Activated CD8-positive, alpha-beta memory T cell treated with anti-CD3 and anti-CD28 coated beads, Interleukin-2, amount 50 U/mL, for 24 hours (primary cell): ENCODE data around the gene UQCC2.

Experiments used
- DNase-seq: peaks from one replicate; pipeline ENCODE4 v3.0.0-alpha.2; 2020; ENCODE audit errors: extremely low read depth

UQCC2 gene

DNA sequence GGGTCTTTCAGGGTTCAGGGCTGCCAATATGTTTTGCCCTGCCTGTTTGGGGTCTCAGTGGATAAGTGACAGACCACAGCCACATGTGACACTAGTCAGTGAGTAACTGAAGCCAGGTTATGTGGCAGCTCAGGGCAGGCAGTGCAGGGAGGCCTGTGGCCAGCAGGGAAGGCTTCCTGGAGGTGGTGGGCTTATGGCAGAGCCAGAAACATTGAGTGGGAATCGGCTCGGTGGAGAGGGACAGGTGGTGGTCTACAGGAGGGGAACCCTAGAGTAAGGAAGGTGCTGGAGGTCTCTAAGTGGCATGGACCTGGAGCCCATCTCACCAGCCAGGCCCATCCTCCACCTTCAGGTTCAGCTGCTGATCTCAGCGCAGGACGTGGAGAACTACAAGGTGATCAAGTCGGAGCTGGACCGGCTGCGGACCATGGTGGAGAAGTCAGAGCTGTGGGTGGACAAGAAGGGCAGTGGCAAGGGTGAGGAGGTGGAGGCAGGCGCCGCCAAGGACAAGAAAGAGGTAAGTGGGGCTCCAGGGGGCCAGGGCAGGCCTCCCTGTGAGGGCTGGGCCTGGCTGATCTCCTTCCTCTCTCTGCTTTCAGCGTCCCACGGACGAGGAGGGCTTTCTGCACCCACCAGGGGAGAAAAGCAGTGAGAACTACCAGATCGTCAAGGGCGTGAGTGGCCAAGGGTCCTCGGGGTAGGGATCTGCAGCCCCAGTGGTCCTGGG is 34.9 kb downstream of the UQCC2 start:
- no peak for DNase-seq

- DNase-seq = no peak
These were observed 35.5 kb downstream of the UQCC2 start for GRCh38 chr6:33675968-33676367.

DNA sequence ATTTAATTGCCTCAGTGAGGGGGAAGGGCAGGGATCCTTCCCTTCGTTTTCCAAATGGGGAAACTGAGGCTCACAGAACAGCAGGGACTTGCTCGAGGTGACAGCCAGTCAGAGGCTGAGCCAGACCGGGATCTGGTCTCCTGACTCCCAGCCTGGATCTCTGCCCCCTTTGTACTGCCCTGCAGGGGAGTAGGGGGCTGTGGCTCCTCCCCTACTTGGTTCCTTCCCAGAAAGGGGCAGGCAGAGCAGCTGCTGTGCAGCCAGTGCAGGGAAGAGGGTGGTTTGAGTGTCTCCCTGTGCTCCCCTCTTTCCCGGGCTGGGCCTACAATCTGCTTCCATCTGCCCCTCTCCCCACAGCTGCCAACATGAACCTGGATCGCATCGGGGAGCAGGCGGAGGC is 37.6 kb downstream of the UQCC2 start:
- no peak for DNase-seq

GRCh38 chr6:33672808-33673207 is 38.7 kb downstream of the UQCC2 start:
- no peak for DNase-seq

DNA sequence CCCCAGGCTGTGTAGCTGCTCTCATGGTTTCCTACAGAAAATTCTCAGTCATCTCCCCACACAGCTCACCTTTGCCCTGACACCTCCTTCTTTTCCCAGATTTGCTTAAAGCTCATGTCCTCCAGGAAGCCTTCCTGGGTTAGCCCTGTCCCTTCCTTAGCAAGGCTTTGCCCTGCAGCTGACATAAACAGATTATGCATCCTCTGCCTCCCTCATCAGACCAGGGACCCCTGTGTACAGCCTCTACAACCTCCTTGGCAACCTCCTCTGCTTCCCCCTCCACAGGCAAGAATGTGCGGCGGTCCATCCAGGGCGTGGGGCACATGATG is 39.8 kb downstream of the UQCC2 start:
- no peak for DNase-seq

- no peak for DNase-seq
These were observed 40.3 kb downstream of the UQCC2 start for GRCh38 chr6:33670971-33671743.

DNA sequence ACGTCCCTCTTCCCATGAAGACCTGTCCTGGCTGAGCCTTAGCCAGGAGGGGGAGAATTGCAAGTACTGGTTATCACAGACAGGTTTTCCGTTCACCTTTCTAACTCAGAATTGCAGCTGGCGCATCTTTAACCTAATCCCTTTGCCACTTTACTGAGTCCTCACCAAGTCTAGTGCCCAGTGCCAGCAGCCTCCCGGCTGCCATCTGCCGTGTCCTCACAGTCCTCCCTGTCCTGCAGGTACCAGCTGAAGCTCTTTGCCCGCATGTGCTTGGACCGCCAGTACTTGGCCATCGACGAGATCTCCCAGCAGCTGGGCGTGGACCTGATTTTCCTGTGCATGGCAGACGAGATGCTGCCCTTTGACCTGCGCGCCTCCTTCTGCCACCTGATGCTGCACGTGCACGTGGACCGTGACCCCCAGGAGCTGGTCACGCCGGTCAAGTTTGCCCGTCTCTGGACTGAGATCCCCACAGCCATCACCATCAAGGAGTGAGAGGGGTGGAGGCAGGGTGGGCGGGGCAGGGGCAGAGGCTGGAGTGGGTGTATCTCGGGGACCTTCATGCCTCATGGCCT is 41.3 kb downstream of the UQCC2 start:
- no peak for DNase-seq

DNA sequence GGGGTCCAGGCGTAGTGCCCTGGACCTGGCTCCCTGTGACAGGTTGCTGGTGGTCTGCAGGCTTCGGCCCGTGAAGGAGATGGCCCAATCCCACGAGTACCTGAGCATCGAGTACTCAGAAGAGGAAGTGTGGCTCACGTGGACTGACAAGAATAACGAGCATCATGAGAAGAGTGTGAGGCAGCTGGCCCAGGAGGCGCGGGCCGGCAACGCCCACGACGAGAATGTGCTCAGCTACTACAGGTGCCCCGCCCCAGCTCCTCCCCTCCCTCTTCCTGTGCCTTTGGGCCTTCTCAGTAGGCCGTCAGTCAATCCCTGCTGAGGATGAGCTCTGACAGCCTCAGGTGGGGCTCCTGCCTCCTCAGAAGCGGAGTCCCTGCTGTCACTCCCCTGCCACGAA is 42.6 kb downstream of the UQCC2 start:
- no peak for DNase-seq

DNA sequence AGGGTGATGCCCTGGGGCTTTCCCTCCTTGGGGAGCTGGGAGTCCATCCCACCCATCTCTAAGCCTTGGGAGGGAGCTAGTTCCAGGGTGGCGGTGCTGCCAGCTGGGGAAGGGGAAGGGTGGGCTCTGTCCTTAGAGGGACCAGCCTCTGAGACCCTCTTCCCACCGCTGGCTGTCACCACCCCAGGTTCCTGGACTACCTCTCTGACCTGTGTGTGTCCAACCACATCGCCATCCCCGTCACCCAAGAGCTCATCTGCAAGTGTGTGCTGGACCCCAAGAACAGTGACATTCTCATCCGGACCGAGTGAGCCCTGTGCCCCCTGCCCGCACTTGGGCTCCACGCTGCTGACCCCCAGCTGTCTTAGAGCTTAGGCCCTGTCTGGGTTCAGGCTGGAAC is 43.2 kb downstream of the UQCC2 start:
- no peak for DNase-seq

DNA sequence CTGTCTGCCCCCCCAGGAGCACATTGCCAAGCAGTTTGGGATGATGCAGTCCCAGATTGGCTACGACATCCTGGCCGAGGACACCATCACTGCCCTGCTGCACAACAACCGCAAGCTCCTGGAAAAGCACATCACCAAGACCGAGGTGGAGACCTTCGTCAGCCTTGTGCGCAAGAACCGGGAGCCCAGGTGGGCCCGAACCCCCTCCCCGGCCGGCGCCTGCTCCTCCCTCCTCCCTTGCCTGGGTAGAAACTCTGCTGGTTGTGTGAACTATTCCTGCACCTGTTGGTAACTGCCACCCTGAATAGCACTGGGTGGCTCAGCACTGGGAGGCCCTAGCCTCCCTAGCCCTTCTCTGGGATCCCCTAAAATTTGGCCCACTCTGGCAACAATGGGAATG is 43.7 kb downstream of the UQCC2 start:
- no peak for DNase-seq

DNA sequence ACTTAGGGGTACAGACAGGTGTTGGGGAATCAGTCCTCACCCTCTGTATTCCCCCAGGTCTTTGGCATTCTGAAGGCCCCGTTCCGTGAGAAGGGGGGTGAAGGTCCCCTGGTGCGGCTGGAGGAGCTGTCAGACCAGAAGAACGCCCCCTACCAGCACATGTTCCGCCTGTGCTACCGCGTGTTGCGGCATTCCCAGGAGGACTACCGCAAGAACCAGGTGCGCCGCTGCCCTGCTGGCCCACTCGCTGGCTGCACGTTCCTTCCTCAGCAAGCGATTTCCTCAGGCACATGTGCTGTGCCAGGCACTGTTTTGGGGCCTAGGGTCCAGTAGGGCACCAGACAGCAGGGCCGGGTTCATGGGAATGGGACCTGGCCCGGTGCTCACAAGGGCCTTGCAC is 44.4 kb downstream of the UQCC2 start:
- DNase-seq = no peak

GRCh38 chr6:33665957-33666356 is 45.5 kb downstream of the UQCC2 start:
- no peak for DNase-seq

- no peak for DNase-seq
These were observed 46.9 kb downstream of the UQCC2 start for GRCh38 chr6:33664506-33665057.

DNA sequence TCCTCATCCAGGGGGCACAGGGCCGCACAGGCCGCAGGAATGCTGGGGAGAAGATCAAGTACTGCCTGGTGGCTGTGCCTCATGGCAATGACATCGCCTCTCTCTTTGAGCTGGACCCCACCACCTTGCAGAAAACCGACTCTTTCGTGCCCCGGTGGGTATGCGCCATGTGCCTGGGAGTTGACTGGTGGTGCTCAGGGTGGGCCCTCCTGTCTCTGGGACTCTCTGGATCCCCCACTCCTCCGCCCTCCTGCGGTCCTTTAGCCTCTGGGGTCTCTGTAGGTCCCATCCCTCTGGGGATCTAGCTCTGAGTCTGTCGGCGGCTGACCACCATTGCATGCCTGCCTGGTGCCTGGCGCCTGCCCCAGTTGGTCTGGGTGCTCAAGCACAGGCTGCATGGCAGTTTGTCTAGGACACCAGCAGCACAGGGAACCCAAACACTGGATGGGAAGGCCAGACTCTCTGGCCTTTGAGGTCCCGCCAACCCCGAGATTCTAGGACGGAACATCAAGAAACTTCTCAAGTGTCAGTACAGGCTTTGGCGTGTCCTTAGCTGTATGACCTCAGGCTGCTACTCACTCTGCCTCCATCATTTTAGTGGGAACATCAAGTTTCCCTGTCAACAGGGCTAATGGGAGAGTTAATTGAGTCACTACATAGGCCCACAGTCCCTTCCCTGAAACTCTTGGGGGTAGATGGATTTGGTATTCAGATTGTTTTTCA is 47.6 kb downstream of the UQCC2 start:
- no peak for DNase-seq

DNA sequence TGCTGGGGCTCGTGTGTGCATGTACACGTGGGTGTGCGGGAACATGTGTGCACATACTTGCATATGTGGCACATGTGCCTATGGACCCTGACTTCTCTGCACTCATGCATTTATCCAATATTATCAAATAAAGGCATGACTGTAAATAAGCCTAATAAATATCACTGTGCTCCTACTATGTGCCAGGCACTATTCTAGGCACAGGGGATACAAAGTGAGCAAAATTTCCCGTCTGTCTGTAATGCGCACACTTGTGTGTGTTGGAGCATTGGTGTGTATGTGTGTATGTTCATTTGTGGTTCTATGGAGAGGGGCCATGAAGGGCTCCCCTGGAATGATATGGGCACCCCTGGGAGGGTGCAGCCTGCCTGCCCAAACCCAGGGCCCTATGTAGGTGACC is 48.5 kb downstream of the UQCC2 start:
- DNase-seq = no peak

DNA sequence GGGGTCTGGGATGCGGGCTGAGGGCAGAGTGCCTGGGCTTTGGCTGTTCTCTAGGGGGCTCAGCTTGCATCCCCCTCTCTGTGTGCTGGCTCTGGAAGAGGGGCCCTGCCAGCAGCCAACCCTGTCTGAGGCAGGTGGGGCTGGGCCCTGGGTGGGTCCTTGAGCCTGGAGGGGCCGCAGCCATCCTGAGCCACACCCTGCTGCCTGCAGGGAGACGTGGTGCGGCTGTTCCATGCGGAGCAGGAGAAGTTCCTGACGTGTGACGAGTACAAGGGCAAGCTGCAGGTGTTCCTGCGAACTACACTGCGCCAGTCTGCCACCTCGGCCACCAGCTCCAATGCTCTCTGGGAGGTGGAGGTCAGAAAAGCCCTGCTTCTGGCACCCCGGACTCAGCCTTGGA is 49.2 kb downstream of the UQCC2 start:
- no peak for DNase-seq

- DNase-seq = no peak
These were observed 50.2 kb downstream of the UQCC2 start for GRCh38 chr6:33661106-33661838.

- DNase-seq = no peak
These were observed 51.5 kb downstream of the UQCC2 start for GRCh38 chr6:33659986-33660385.

- no peak for DNase-seq
These were observed 52.4 kb downstream of the UQCC2 start for GRCh38 chr6:33658982-33659689.

- no peak for DNase-seq
These were observed 54.7 kb downstream of the UQCC2 start for GRCh38 chr6:33656844-33657243.
